ENCODE results near the gene AGMO.

AGMO gene

DNA sequence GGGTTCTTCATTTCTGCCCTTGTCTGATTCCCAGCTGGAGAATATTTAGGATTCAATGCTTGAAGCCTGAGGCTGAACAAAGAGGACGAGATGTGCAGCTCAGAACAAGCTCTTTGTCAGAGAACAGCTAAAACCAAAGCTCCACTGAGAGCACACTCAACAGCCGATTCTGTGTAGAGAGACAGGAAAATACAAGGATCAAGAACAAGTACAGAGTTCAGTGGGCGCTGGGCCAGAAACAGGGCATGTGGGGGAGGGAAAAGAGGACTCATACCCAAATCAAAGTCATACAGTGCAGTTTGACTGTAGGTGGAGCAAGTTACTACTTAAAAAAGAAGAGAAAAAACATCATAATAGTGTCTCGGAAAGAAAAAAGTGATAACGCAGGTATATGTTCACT, at the start of gene AGMO:
TSS of gene AGMO (minus strand) at position 181 of the 400 bp plus-strand sequence.
- peak; percentile 34 for DNase-seq (ENCODE audit: low spot score)

DNA sequence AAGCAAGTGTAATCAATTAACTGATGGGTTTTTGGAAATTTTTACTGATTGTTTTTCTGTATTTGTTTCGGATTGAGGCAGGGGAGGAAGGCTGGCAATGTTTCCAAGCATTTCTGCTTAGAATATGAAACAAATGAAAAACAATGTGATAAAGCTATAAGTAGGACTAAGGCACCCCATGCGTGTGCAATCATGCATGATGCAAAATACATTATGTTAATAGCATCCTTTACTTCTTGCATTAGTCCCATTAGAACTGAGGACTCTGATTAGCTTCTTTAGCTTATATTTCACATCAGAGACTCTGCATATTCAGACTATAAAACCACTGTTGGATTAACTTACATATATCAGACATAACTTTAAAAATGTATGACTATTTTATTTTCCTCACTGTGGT, 48.7 kb upstream of the AGMO start:
- DNase-seq (ENCODE audit: low spot score): no peak

DNA sequence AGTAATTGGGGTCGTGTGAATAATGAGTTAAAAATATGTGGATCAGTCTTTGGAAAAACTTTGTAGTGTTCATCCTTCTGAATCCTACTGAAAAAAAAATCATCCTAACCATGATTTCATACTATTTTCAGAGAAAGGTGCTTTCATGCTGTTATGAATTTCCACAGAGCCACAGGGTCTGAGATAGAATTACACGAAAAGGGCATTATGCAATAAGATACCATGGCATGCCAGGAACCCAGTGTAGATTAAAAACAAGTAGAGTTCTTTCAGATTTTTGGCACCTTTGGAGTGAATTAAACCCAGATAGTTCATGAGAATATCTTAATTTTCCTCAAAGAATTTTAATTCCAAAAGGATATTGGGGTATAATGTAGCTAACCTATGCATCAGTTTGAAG, 47.5 kb upstream of the AGMO start:
- DNase-seq (ENCODE audit: low spot score): no peak

DNA sequence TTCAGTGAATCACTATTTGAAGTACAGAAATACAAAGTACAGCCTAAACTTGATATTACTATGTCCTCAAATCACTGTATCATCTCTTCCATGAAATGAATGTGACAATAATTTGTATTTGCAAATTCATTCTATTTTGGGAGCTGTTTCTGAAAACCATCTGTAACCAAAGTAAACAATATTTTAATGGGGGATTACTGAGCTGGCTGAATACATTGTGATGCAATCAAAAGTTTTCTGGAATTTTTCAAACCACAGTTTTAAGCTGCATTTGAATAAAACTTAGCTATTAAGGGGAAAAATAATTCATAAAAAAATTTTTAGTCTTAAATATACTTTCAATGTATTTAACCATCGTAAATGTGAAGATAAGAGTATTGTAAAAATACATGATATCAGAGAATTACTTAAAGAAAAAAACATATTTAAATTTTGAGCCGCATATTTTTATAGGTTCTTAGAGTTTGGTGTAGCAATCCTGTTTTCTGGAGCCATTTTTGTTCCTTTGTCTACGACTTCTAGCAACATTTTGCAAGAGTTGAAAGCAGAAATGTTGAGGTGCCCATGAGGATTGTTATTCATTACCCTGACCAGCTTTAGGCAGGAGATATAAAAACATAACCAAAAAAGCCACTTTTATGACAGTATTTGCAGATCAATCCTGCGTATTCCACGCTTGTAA, 45.9 kb upstream of the AGMO start:
- no peak for DNase-seq (ENCODE audit: low spot score)

DNA sequence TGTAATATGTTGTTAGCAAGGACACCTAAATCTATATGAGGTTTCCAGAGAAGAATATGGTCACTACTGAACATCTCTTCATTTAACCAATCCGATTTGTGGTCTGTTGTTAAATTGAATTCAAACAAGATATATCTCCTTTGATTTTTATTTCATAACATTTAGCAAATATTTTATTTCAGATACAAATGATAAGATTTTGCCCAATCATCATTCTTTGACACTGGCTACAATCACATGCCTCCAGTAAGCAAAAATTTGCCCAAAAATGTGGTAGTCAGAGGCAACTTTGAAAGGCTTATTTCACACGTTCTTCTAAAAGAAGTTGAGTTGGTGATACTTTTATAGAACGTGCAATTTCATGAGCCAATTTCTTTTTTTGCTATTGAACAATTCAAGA, 44.7 kb upstream of the AGMO start:
- no peak for DNase-seq (ENCODE audit: low spot score)

DNA sequence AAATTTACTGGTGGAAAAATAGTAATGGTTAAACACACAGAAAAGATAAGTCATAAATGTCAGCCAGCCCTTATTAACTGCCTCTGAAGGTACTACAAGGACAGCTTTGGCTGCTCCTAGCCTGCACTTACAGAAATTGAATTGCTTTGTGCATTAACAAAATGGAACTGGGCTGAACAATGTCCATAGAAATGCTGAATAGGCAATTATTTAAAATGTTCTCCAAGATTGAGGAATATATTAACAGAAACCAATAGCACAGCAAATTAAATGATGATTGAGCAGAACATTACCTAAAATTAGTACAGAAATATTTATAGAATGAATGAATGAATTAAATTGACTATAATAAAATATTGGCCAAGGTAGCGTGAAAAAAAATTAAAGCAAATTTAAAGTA, 42.4 kb upstream of the AGMO start:
- no peak for DNase-seq (ENCODE audit: low spot score)

GRCh38 chr7:15603124-15603523, 41.3 kb upstream of the AGMO start:
- DNase-seq (ENCODE audit: low spot score): no peak

DNA sequence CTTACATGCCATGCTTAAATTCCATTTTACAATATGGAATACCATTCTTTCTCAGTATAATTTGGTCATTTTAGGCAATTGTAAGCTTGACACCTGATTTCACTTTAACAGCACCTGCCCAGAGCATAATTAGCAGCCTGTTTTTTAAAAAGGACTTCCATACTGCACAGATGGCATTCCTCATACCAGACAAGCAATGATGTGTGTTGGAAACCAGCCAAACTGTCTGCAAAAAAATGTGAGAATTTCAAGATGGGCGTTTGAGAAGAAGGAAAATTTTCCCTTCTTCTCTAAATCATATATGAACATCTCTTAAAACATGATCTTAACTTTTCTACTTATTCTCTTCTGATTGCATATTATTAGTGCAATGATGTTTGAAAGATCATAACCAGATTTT, 40.4 kb upstream of the AGMO start:
- no peak for DNase-seq (ENCODE audit: low spot score)

GRCh38 chr7:15601175-15601574, 39.4 kb upstream of the AGMO start:
- DNase-seq (ENCODE audit: low spot score): no peak

- DNase-seq (ENCODE audit: low spot score): no peak
These were observed 38.5 kb upstream of the AGMO start for GRCh38 chr7:15600298-15600697.

DNA sequence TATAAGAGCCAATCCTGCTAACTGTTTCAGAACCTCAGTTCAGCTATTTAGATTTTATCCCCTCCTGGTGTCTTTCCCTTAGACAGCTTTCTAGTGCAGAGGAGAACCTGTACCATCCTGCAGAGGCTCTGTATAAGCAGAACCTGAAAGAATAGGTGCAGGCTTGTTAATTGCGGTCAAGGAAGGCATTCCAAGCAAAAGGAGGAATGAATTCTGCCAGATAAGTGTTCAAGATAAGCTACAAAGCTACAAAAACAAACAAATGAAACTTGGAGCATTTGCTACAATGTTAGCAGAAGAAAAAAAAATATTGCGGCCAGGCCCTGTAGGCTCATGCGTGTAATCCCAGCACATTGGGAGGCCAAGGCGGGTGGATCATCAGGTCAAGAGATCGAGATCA, 32.6 kb upstream of the AGMO start:
- DNase-seq (ENCODE audit: low spot score): no peak

- DNase-seq (ENCODE audit: low spot score): no peak
These were observed 31.6 kb upstream of the AGMO start for GRCh38 chr7:15593382-15593781.

GRCh38 chr7:15586266-15586665, 24.5 kb upstream of the AGMO start:
- DNase-seq (ENCODE audit: low spot score): no peak

GRCh38 chr7:15584575-15584974, 22.8 kb upstream of the AGMO start:
- no peak for DNase-seq (ENCODE audit: low spot score)

GRCh38 chr7:15582773-15583172, 21.0 kb upstream of the AGMO start:
- no peak for DNase-seq (ENCODE audit: low spot score)

- no peak for DNase-seq (ENCODE audit: low spot score)
These were observed 19.6 kb upstream of the AGMO start for GRCh38 chr7:15581352-15581951.

GRCh38 chr7:15580604-15581351, 19.0 kb upstream of the AGMO start:
- no peak for DNase-seq (ENCODE audit: low spot score)

GRCh38 chr7:15577600-15577999, 15.8 kb upstream of the AGMO start:
- no peak for DNase-seq (ENCODE audit: low spot score)

GRCh38 chr7:15571301-15571878, 9.6 kb upstream of the AGMO start:
- DNase-seq (ENCODE audit: low spot score): no peak

- DNase-seq (ENCODE audit: low spot score): no peak
These were observed 5.8 kb upstream of the AGMO start for GRCh38 chr7:15567652-15568051.

- DNase-seq (ENCODE audit: low spot score): no peak
These were observed 5.2 kb upstream of the AGMO start for GRCh38 chr7:15567036-15567435.

GRCh38 chr7:15566476-15566875, 4.7 kb upstream of the AGMO start:
- no peak for DNase-seq (ENCODE audit: low spot score)

GRCh38 chr7:15560968-15561367, 847 bp downstream of the AGMO start:
- DNase-seq (ENCODE audit: low spot score): no peak
